H9 (cell line): ENCODE results near the gene LCTL. TPM values are rescaled to one million over a fixed set of nuclear protein-coding genes. Genes with fewer than 3 reads are reported as not detected.

Experiments
- DNase-seq: peaks from one replicate; pipeline ENCODE4 v3.0.0-alpha.2; 2017
- H2AFZ ChIP-seq: one replicate; pipeline ENCODE4 v1.6.1; 2013; ENCODE audit warnings: mild to moderate bottlenecking, low read length, control low read depth, moderate library complexity
- H2AK5ac ChIP-seq: 2 replicates; pipeline ENCODE4 v1.6.1; 2013; ENCODE audit warnings: low read length, control low read depth, mixed read lengths; ENCODE audit not compliant: insufficient read length
- H2BK120ac ChIP-seq: one replicate; pipeline ENCODE4 v1.6.1; 2013; ENCODE audit warnings: low read depth, mild to moderate bottlenecking, low read length, control low read depth, inconsistent platforms; ENCODE audit not compliant: poor library complexity, severe bottlenecking
- H2BK12ac ChIP-seq: 2 replicates; pipeline ENCODE4 v1.6.1; 2013; ENCODE audit warnings: low read length, control low read depth, mixed read lengths, low read depth; ENCODE audit not compliant: insufficient read length
- H2BK15ac ChIP-seq: 2 replicates; pipeline ENCODE4 v1.6.1; 2013; ENCODE audit warnings: low read depth, low read length, control low read depth
- H2BK20ac ChIP-seq: one replicate; pipeline ENCODE4 v1.6.1; 2013; ENCODE audit warnings: low read depth, mild to moderate bottlenecking, low read length, control low read depth, inconsistent platforms; ENCODE audit not compliant: poor library complexity, severe bottlenecking
- H2BK5ac ChIP-seq: 2 replicates; pipeline ENCODE4 v1.6.1; 2013; ENCODE audit warnings: low read length, control low read depth, mixed read lengths; ENCODE audit not compliant: insufficient read length
- H3K14ac ChIP-seq: 2 replicates; pipeline ENCODE4 v1.6.1; 2013; ENCODE audit warnings: low read length, control low read depth; ENCODE audit not compliant: insufficient read depth
- H3K18ac ChIP-seq: 2 replicates; pipeline ENCODE4 v1.6.1; 2013; ENCODE audit warnings: low read depth, mild to moderate bottlenecking, mixed read lengths, low read length, control low read depth; ENCODE audit not compliant: insufficient read length
- H3K23ac ChIP-seq: 2 replicates; pipeline ENCODE4 v1.6.1; 2013; ENCODE audit warnings: low read length, control low read depth, mixed read lengths, low read depth; ENCODE audit not compliant: insufficient read length
- H3K23me2 ChIP-seq: 2 replicates; pipeline ENCODE4 v1.6.1; 2013; ENCODE audit warnings: low read depth, mild to moderate bottlenecking, mixed read lengths, low read length, control low read depth; ENCODE audit not compliant: insufficient read length, poor library complexity, severe bottlenecking
- H3K27ac ChIP-seq: 2 replicates; pipeline ENCODE4 v1.5.1; 2013; ENCODE audit warnings: low read length, control low read depth, mixed read lengths, low read depth; ENCODE audit not compliant: insufficient read length
- H3K27me3 ChIP-seq: 2 replicates; pipeline ENCODE4 v1.6.1; 2013; ENCODE audit warnings: low read length, control low read depth, inconsistent platforms; ENCODE audit not compliant: insufficient read depth
- H3K4ac ChIP-seq: 2 replicates; pipeline ENCODE4 v1.6.1; 2013; ENCODE audit warnings: low read depth, mild to moderate bottlenecking, control low read depth, inconsistent platforms, low read length, moderate library complexity
- H3K4me1 ChIP-seq: 2 replicates; pipeline ENCODE4 v1.6.1; 2013; ENCODE audit warnings: low read length, control low read depth, inconsistent platforms; ENCODE audit not compliant: insufficient read depth
- H3K4me2 ChIP-seq: 2 replicates; pipeline ENCODE4 v1.6.1; 2013; ENCODE audit warnings: low read length, control low read depth, mixed read lengths; ENCODE audit not compliant: insufficient read length, insufficient read depth
- H3K56ac ChIP-seq: 2 replicates; pipeline ENCODE4 v1.6.1; 2013; ENCODE audit warnings: low read depth, mild to moderate bottlenecking, mixed read lengths, low read length, control low read depth; ENCODE audit not compliant: insufficient read length
- H3K79me1 ChIP-seq: 2 replicates; pipeline ENCODE4 v1.6.1; 2013; ENCODE audit warnings: low read depth, mild to moderate bottlenecking, moderate library complexity, low read length, control low read depth, inconsistent platforms; ENCODE audit not compliant: insufficient read depth, poor library complexity, severe bottlenecking
- H3K79me2 ChIP-seq: 2 replicates; pipeline ENCODE4 v1.6.1; 2013; ENCODE audit warnings: low read length, control low read depth, inconsistent platforms; ENCODE audit not compliant: insufficient read depth
- H3K9ac ChIP-seq: 2 replicates; pipeline ENCODE4 v1.6.1; 2013; ENCODE audit warnings: low read length, control low read depth, mixed read lengths; ENCODE audit not compliant: insufficient read length; ENCODE audit errors: extremely low read depth
- H3K9me3 ChIP-seq: one replicate; pipeline ENCODE4 v1.6.1; 2013; ENCODE audit warnings: low read depth, low read length, inconsistent platforms; ENCODE audit not compliant: control insufficient read depth
- H3T11ph ChIP-seq: one replicate; pipeline ENCODE4 v1.6.1; 2013; ENCODE audit warnings: mild to moderate bottlenecking, low read length, control low read depth, inconsistent platforms
- H4K20me1 ChIP-seq: one replicate; pipeline ENCODE4 v1.6.1; 2013; ENCODE audit not compliant: control insufficient read depth, insufficient read length, insufficient read depth
- H4K5ac ChIP-seq: 2 replicates; pipeline ENCODE4 v1.6.1; 2013; ENCODE audit warnings: low read depth, mild to moderate bottlenecking, mixed read lengths, low read length, control low read depth; ENCODE audit not compliant: insufficient read length
- H4K8ac ChIP-seq: replicated peaks from 2 replicates; pipeline ENCODE4 v1.6.1; 2013; ENCODE audit warnings: low read length, control low read depth, mixed read lengths, low read depth; ENCODE audit not compliant: insufficient read length
- H4K91ac ChIP-seq: 2 replicates; pipeline ENCODE4 v1.6.1; 2013; ENCODE audit warnings: low read depth, mild to moderate bottlenecking, moderate library complexity, mixed read lengths, low read length, control low read depth; ENCODE audit not compliant: insufficient read length
- H3K27ac Mint-ChIP-seq, 3 experiments: 2 replicates in 2 of 3; 3 replicates in 1 of 3; pipeline ENCODE4 v1.8.0; 2020 to 2021; ENCODE audit warnings: mixed read lengths in 3 of 3, mild to moderate bottlenecking in 1 of 3, moderate library complexity in 1 of 3
- H3K27me3 Mint-ChIP-seq: 2 replicates; pipeline ENCODE4 v1.8.0; 2021; ENCODE audit warnings: low read depth, mild to moderate bottlenecking, moderate library complexity, mixed read lengths
- H3K36me3 Mint-ChIP-seq, 3 experiments: 2 replicates in 2 of 3; 3 replicates in 1 of 3; pipeline ENCODE4 v1.8.0; 2020 to 2021; ENCODE audit warnings: low read depth in 3 of 3, mixed read lengths in 3 of 3; ENCODE audit not compliant: insufficient read depth in 1 of 3
- H3K4me1 Mint-ChIP-seq, 2 experiments: 2 replicates each; pipeline ENCODE4 v1.8.0; 2020; ENCODE audit warnings: mixed read lengths in 2 of 2
- H3K4me3 Mint-ChIP-seq, 2 experiments: 2 replicates in 1 of 2; 3 replicates in 1 of 2; pipeline ENCODE4 v1.8.0; 2020 to 2021; ENCODE audit warnings: mild to moderate bottlenecking in 2 of 2, mixed read lengths in 2 of 2, moderate library complexity in 1 of 2
- H3K9me3 Mint-ChIP-seq, 2 experiments: 2 replicates in 1 of 2; 3 replicates in 1 of 2; pipeline ENCODE4 v1.8.0; 2020; ENCODE audit warnings: mild to moderate bottlenecking in 2 of 2, mixed read lengths in 2 of 2, moderate library complexity in 1 of 2
- WGBS: extraction: QIAGEN DNeasy Blood & Tissue Kit; methylation state at CpG from one replicate; pipeline ENCODE4 v1.1.7; 2013; ENCODE audit warnings: missing lambda C conversion rate, low lambda C conversion rate, mixed read lengths; ENCODE audit not compliant: insufficient read length; ENCODE audit errors: extremely low coverage; 5-methylcytosine and 5-hydroxymethylcytosine counted together
- total RNA-seq: library from RNA; stranded (reverse); gene quantifications from 2 replicates; pipeline ENCODE4 v1.2.1, GENCODE V29; 2021
- TF ChIP-seq, protein P1 (sequence below): fragments of 200-600 bp; sonication (generic); conservative IDR thresholded peaks from 3 replicates; pipeline ENCODE4 v1.8.0; 2021; ENCODE audit warnings: antibody characterized with exemption, mild to moderate bottlenecking

LCTL gene
- total RNA-seq, 1 experiment from 2014 or later, result 2.3 TPM

DNA sequence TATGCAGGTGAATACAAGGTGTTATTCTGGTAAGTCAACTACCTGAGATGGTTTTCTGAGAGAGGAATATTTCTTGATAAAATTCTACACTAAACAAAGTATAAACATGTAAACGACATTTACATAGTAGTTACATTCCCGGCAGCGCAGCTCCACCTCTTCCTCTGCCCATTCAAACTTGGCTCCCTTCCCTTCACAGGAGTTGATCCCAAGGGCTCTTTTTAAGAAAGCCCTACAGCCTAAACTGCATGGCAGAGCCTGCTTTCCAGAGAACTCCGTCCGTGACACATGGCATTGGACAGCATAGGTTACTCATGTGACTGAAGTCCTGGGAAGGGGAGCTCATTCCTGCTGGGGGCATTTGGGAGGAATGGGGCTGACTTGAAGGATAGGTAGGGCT, 22.0 kb upstream of the LCTL start:
- no peaks in the 10 kb centered on the region for H3K9me3 ChIP-seq
- no peak overlapping the region for H2AFZ ChIP-seq
- H2BK12ac ChIP-seq, result no peak overlapping the region
- TF ChIP-seq, protein P1, sequence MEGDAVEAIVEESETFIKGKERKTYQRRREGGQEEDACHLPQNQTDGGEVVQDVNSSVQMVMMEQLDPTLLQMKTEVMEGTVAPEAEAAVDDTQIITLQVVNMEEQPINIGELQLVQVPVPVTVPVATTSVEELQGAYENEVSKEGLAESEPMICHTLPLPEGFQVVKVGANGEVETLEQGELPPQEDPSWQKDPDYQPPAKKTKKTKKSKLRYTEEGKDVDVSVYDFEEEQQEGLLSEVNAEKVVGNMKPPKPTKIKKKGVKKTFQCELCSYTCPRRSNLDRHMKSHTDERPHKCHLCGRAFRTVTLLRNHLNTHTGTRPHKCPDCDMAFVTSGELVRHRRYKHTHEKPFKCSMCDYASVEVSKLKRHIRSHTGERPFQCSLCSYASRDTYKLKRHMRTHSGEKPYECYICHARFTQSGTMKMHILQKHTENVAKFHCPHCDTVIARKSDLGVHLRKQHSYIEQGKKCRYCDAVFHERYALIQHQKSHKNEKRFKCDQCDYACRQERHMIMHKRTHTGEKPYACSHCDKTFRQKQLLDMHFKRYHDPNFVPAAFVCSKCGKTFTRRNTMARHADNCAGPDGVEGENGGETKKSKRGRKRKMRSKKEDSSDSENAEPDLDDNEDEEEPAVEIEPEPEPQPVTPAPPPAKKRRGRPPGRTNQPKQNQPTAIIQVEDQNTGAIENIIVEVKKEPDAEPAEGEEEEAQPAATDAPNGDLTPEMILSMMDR, result no peak
- no peak overlapping the region for H3K4ac ChIP-seq
- Mint-ChIP-seq H3K27ac (no peak overlapping the region), H3K4me3 (no peak overlapping the region), H3K4me1 (peaks cover 15 to 22% of the 10 kb centered on the region in 2 experiments), H3K27me3 (no peaks in the 10 kb centered on the region; the same call in 1 of the 2 replicates), H3K36me3 (no peaks in the 10 kb centered on the region), H3K9me3 (no peaks in the 10 kb centered on the region)
- no peak overlapping the region for H3K4me2 ChIP-seq
- no peak overlapping the region for H3K23ac ChIP-seq
- H4K5ac ChIP-seq, result no peak overlapping the region
- H3K79me2 ChIP-seq, result no peaks in the 10 kb centered on the region
- H3K56ac ChIP-seq, result no peak overlapping the region
- no peak overlapping the region for H2BK5ac ChIP-seq
- no peak overlapping the region for H4K8ac ChIP-seq
- no peak overlapping the region for H3K9ac ChIP-seq
- H2BK20ac ChIP-seq, result no peak overlapping the region
- H3T11ph ChIP-seq, result no peak overlapping the region
- no peak overlapping the region for H3K18ac ChIP-seq
- H2BK120ac ChIP-seq, result no peak overlapping the region
- H3K4me1 ChIP-seq, result no peaks in the 10 kb centered on the region
- H2AK5ac ChIP-seq, result no peak overlapping the region
- H3K14ac ChIP-seq, result no peak overlapping the region
- H3K79me1 ChIP-seq, result no peaks in the 10 kb centered on the region
- H3K27me3 ChIP-seq, result no peaks in the 10 kb centered on the region
- H2BK15ac ChIP-seq, result no peak overlapping the region
- no peak overlapping the region for H4K91ac ChIP-seq
- no peaks in the 10 kb centered on the region for H3K23me2 ChIP-seq
- peaks cover 2% of the 10 kb centered on the region for H4K20me1 ChIP-seq
- WGBS, result no CpG with 5 or more reads among the region's 5 CpGs
- H3K27ac ChIP-seq, result no peak overlapping the region
- no peak for DNase-seq
